Trophoblast cell (in vitro differentiated cells and primary cell): Measurements from ENCODE around the gene CCDC127.

Experiments used
- DNase-seq, 2 donors: peaks; one replicate each; pipeline ENCODE4 v3.0.0-alpha.2; 2016
- H2AFZ ChIP-seq: 2 replicates; pipeline ENCODE4 v1.6.1; 2013; ENCODE audit warnings: low read length, moderate library complexity, mild to moderate bottlenecking; ENCODE audit not compliant: insufficient read depth, poor library complexity
- H2AK5ac ChIP-seq: 2 replicates; pipeline ENCODE4 v1.6.1; 2013; ENCODE audit warnings: mild to moderate bottlenecking, low read length
- H2BK120ac ChIP-seq: 2 replicates; pipeline ENCODE4 v1.6.1; 2013; ENCODE audit warnings: low read length, mild to moderate bottlenecking, moderate library complexity; ENCODE audit not compliant: insufficient read depth, poor library complexity
- H2BK12ac ChIP-seq: 2 replicates; pipeline ENCODE4 v1.6.1; 2013; ENCODE audit warnings: mild to moderate bottlenecking, low read length, moderate library complexity
- H2BK5ac ChIP-seq: 2 replicates; pipeline ENCODE4 v1.6.1; 2013; ENCODE audit warnings: low read length, low read depth, moderate library complexity, mild to moderate bottlenecking; ENCODE audit not compliant: poor library complexity
- H3K14ac ChIP-seq: 2 replicates; pipeline ENCODE4 v1.6.1; 2013; ENCODE audit warnings: mild to moderate bottlenecking, low read length
- H3K18ac ChIP-seq: 2 replicates; pipeline ENCODE4 v1.6.1; 2013; ENCODE audit warnings: mild to moderate bottlenecking, low read length
- H3K23ac ChIP-seq: 2 replicates; pipeline ENCODE4 v1.6.1; 2013; ENCODE audit warnings: low read length
- H3K27ac ChIP-seq: 2 replicates; pipeline ENCODE4 v1.5.1; 2013; ENCODE audit warnings: low read depth, mild to moderate bottlenecking, inconsistent platforms, low read length, moderate library complexity
- H3K27me3 ChIP-seq: 2 replicates; pipeline ENCODE4 v1.6.1; 2013; ENCODE audit warnings: inconsistent platforms, mild to moderate bottlenecking, low read length, moderate library complexity; ENCODE audit not compliant: insufficient read depth
- H3K36me3 ChIP-seq, 2 experiments: 1 replicate in 1 of 2; 2 replicates in 1 of 2; pipeline ENCODE4 v1.6.1; 2013; ENCODE audit warnings: low read length in 2 of 2, mild to moderate bottlenecking in 2 of 2, moderate library complexity in 1 of 2; ENCODE audit not compliant: insufficient read depth in 2 of 2, control insufficient read depth in 1 of 2
- H3K4ac ChIP-seq: 2 replicates; pipeline ENCODE4 v1.6.1; 2013; ENCODE audit warnings: low read depth, mild to moderate bottlenecking, low read length, moderate library complexity
- H3K4me1 ChIP-seq, 2 experiments: 1 replicate in 1 of 2; 2 replicates in 1 of 2; pipeline ENCODE4 v1.6.1; 2013; ENCODE audit warnings: low read length in 2 of 2, mild to moderate bottlenecking in 2 of 2, moderate library complexity in 1 of 2; ENCODE audit not compliant: insufficient read depth in 2 of 2, control insufficient read depth in 1 of 2
- H3K4me2 ChIP-seq: 2 replicates; pipeline ENCODE4 v1.6.1; 2013; ENCODE audit warnings: inconsistent platforms, mild to moderate bottlenecking, low read length, moderate library complexity
- H3K4me3 ChIP-seq: 2 replicates; pipeline ENCODE4 v1.5.1; 2013; ENCODE audit warnings: mild to moderate bottlenecking, low read depth, low read length, inconsistent platforms
- H3K79me1 ChIP-seq: one replicate; pipeline ENCODE4 v1.6.1; 2013; ENCODE audit warnings: low read length
- H3K79me2 ChIP-seq: 2 replicates; pipeline ENCODE4 v1.6.1; 2013; ENCODE audit warnings: low read length, mild to moderate bottlenecking; ENCODE audit not compliant: control insufficient read depth, insufficient read depth, poor library complexity
- H3K9ac ChIP-seq: 2 replicates; pipeline ENCODE4 v1.6.1; 2013; ENCODE audit warnings: mild to moderate bottlenecking, low read length
- H3K9me3 ChIP-seq: 2 replicates; pipeline ENCODE4 v1.6.1; 2013; ENCODE audit warnings: low read depth, mild to moderate bottlenecking, control low read depth, inconsistent platforms, low read length; ENCODE audit not compliant: insufficient read depth
- H4K12ac ChIP-seq: 2 replicates; pipeline ENCODE4 v1.6.1; 2013; ENCODE audit warnings: low read depth, mild to moderate bottlenecking, low read length, moderate library complexity
- H4K8ac ChIP-seq: 2 replicates; pipeline ENCODE4 v1.6.1; 2013; ENCODE audit warnings: low read depth, mild to moderate bottlenecking, low read length, moderate library complexity
- H4K91ac ChIP-seq: one replicate; pipeline ENCODE4 v1.6.1; 2013; ENCODE audit warnings: low read depth, mild to moderate bottlenecking, low read length, moderate library complexity
- WGBS: extraction: QIAGEN DNeasy Blood & Tissue Kit; methylation state at CpG from one replicate; pipeline ENCODE4 v1.1.7; 2013; ENCODE audit warnings: missing lambda C conversion rate; ENCODE audit not compliant: insufficient read length, insufficient coverage; ENCODE audit errors: extremely low coverage; 5-methylcytosine and 5-hydroxymethylcytosine counted together

The CCDC127 gene

DNA sequence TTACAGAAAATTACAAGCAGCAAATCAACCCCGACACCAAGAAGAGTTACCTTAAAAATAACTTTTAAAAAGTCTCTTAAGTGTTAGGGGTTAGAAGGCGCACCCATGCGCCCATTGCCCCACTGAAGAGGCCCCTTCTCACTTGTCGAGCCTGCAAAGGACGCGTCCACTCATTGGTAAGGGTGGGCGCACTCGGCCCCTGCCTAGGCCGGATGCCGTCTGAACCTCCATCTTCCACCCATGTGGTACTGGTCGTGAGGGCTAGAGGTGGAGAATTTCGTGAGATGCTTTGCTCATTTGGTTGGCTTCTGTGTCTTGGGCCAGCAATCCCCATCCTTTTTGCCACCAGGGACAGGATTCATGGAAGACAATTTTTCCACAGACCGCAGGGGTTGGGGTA is 54.1 kb downstream of the CCDC127 start:
- Histone ChIP-seq H3K4me2 (no peak overlapping the region), H4K91ac (no peak overlapping the region), H3K79me1 (no peaks in the 10 kb centered on the region), H3K4me3 (no peak overlapping the region), H3K27me3 (no peaks in the 10 kb centered on the region), H2AK5ac (no peak overlapping the region), H3K9me3 (no peaks in the 10 kb centered on the region), H3K14ac (no peak overlapping the region), H3K18ac (no peak overlapping the region), H4K12ac (no peak overlapping the region), H3K4ac (no peak overlapping the region), H3K9ac (no peak overlapping the region), H3K79me2 (no peaks in the 10 kb centered on the region), H3K27ac (no peak overlapping the region), H2BK5ac (no peak overlapping the region), H3K23ac (no peak overlapping the region), H2BK12ac (no peak overlapping the region), H2BK120ac (no peak overlapping the region), H4K8ac (no peak overlapping the region), H3K4me1 (no peaks in the 10 kb centered on the region), H3K36me3 (peaks cover 49 to 55% of the 10 kb centered on the region in 2 experiments), H2AFZ (no peak overlapping the region)
- no peak for DNase-seq
- no CpG with 5 or more reads among the region's 13 CpGs for WGBS

DNA sequence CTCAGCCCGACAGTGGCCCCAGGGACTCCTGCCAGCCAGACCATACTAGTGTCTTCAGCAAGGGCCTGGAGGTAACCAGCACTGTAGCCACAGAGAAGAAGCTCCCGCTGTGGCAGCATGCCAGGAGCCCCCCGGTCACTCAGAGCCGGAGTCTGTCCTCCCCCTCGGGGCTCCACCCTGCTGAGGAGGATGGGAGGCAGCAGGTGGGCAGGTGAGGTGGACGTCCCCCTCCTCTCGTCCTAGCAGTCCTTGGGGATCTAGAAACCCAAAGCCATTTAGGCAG is 54.7 kb downstream of the CCDC127 start:
- no peak overlapping the region for H3K4ac ChIP-seq
- no peak overlapping the region for H3K4me2 ChIP-seq
- H3K79me1 ChIP-seq: no peaks in the 10 kb centered on the region
- H3K18ac ChIP-seq: no peak overlapping the region
- no peaks in the 10 kb centered on the region for H3K9me3 ChIP-seq
- H3K14ac ChIP-seq: no peak overlapping the region
- no CpG with 5 or more reads among the region's 7 CpGs for WGBS
- H2AFZ ChIP-seq: no peak overlapping the region
- no peak overlapping the region for H3K9ac ChIP-seq
- H3K27ac ChIP-seq: no peak overlapping the region
- H3K4me3 ChIP-seq: no peak overlapping the region
- H3K36me3 ChIP-seq: peaks cover 52 to 59% of the 10 kb centered on the region in 2 experiments
- H3K23ac ChIP-seq: no peak overlapping the region
- no peak overlapping the region for H2BK12ac ChIP-seq
- H4K91ac ChIP-seq: no peak overlapping the region
- H4K12ac ChIP-seq: no peak overlapping the region
- DNase-seq: no peak
- H2BK120ac ChIP-seq: no peak overlapping the region
- no peak overlapping the region for H4K8ac ChIP-seq
- H2AK5ac ChIP-seq: no peak overlapping the region
- no peaks in the 10 kb centered on the region for H3K4me1 ChIP-seq
- no peak overlapping the region for H2BK5ac ChIP-seq
- H3K27me3 ChIP-seq: no peaks in the 10 kb centered on the region
- H3K79me2 ChIP-seq: no peaks in the 10 kb centered on the region

DNA sequence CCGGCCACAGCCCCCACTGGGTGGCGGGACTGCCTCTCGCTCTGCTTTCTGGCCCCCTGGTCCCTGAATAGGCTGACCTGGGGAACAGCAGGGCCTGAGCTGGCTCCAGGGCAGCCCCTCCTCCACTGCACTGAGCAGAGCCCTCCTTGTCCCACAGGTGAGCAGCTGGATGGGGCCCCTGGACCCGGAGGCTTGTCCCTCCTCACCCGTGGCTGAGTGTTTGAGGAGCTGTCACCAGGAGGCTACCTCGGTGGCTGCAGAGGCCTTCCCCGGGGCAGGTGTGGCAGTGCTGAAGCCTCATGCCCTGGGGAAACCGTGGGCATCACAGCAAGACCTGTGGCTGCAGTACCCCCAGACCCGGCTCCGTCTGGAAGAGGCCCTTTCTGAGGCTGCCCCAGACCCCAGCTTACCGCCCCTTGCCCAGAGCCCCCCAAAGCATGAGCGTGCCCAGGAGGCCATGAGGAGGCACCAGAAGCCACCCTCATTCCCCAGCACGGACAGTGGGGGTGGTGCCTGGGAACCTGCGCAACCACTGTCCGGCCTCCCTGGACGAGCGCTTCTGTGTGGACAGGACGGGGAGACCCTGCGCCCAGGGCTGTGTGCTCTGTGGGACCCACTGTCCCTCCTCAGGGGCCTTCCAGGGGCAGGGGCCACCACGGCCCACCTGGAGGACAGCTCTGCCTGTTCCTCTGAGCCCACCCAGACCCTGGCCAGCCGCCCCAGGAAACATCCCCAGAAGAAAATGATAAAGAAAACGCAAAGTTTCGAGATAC is 55.2 kb downstream of the CCDC127 start:
- H3K14ac ChIP-seq: no peak overlapping the region
- no CpG with 5 or more reads among the region's 23 CpGs for WGBS
- DNase-seq: no peak

DNA sequence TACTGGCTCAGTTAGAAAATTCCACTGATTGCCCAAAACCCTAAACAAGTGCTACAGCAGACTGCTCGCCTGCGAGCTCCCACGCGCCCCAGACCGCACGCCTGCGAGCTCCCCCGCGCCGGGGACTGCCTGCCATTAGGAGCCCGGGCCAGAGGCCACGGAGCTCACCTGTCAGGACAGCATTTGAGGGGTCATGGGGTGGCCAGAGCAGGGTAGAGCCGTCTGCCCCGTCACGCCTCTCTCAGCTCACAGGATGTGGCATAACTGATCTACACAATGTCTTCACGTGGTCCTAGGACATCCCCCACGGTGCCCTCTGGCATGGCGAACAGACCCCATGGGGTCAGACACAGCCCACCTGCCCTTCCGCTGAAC is 55.8 kb downstream of the CCDC127 start:
- H3K9me3 ChIP-seq: no peaks in the 10 kb centered on the region
- H3K4me1 ChIP-seq: no peaks in the 10 kb centered on the region
- no peak overlapping the region for H2BK120ac ChIP-seq
- no peak overlapping the region for H3K23ac ChIP-seq
- no peak for DNase-seq
- no peak overlapping the region for H3K4me3 ChIP-seq
- H3K79me1 ChIP-seq: no peaks in the 10 kb centered on the region
- H3K18ac ChIP-seq: no peak overlapping the region
- H3K4ac ChIP-seq: no peak overlapping the region
- no peak overlapping the region for H3K4me2 ChIP-seq
- H3K14ac ChIP-seq: no peak overlapping the region
- no peak overlapping the region for H2AK5ac ChIP-seq
- no peaks in the 10 kb centered on the region for H3K27me3 ChIP-seq
- H4K12ac ChIP-seq: no peak overlapping the region
- no peak overlapping the region for H3K27ac ChIP-seq
- no peak overlapping the region for H2BK5ac ChIP-seq
- WGBS: no CpG with 5 or more reads among the region's 19 CpGs
- H4K91ac ChIP-seq: no peak overlapping the region
- no peaks in the 10 kb centered on the region for H3K79me2 ChIP-seq
- no peak overlapping the region for H2AFZ ChIP-seq
- peaks cover 62 to 70% of the 10 kb centered on the region in 2 experiments for H3K36me3 ChIP-seq
- no peak overlapping the region for H3K9ac ChIP-seq
- no peak overlapping the region for H4K8ac ChIP-seq
- H2BK12ac ChIP-seq: no peak overlapping the region

More for the DNA sequence above, 55.2 kb downstream of the CCDC127 start:
- no peak overlapping the region for H4K8ac ChIP-seq
- no peaks in the 10 kb centered on the region for H3K9me3 ChIP-seq
- H2AK5ac ChIP-seq: no peak overlapping the region
- no peaks in the 10 kb centered on the region for H3K79me2 ChIP-seq
- peaks cover 57 to 65% of the 10 kb centered on the region in 2 experiments for H3K36me3 ChIP-seq
- H3K18ac ChIP-seq: no peak overlapping the region
- no peak overlapping the region for H3K4me2 ChIP-seq
- H3K23ac ChIP-seq: no peak overlapping the region
- H3K4me1 ChIP-seq: no peaks in the 10 kb centered on the region
- no peak overlapping the region for H3K4ac ChIP-seq
- H3K79me1 ChIP-seq: no peaks in the 10 kb centered on the region
- H2BK120ac ChIP-seq: no peak overlapping the region
- no peak overlapping the region for H4K12ac ChIP-seq
- H2AFZ ChIP-seq: no peak overlapping the region
- H3K9ac ChIP-seq: no peak overlapping the region
- H3K27ac ChIP-seq: no peak overlapping the region
- H3K4me3 ChIP-seq: no peak overlapping the region
- no peak overlapping the region for H4K91ac ChIP-seq
- H2BK12ac ChIP-seq: no peak overlapping the region
- H3K27me3 ChIP-seq: no peaks in the 10 kb centered on the region
- no peak overlapping the region for H2BK5ac ChIP-seq
